ENCODE measurements around the gene MTRF1.
"Not testable (repeated sequence)": the region's sequence is repeated elsewhere in the genome, so short reads cannot be mapped to it uniquely, and the experiment has no call there.

MTRF1 gene

GRCh38 chr13:41178040-41178439 lies 85.3 kb downstream of the MTRF1 start:
- DNase-seq (ENCODE audit: low read depth in 2 of 3, low spot score in 1 of 3) = no peak

GRCh38 chr13:41177616-41178015 lies 85.8 kb downstream of the MTRF1 start:
- DNase-seq (ENCODE audit: low read depth in 2 of 3, low spot score in 1 of 3) = no peak

- not testable (repeated sequence) for DNase-seq (ENCODE audit: low read depth in 2 of 3, low spot score in 1 of 3)
These were observed 87.8 kb downstream of the MTRF1 start for GRCh38 chr13:41175576-41175975.

All from stimulated activated CD4-positive, alpha-beta T cell treated with anti-CD3 and anti-CD28 coated beads, Interleukin-12 subunit alpha, Interleukin-12 subunit beta, amount 100 ng/mL, for 48 hours (primary cell).